SK-N-MC (cell line): ENCODE data around the gene HSD17B1.

Experiments used
- EZH2 ChIP-seq: fragments of 200-600 bp; sonication (generic); IDR thresholded peaks from one replicate; pipeline ENCODE4 v1.6.1; 2017; ENCODE audit warnings: antibody characterized with exemption
- POLR2AphosphoS5 ChIP-seq: IDR thresholded peaks from 2 replicates; pipeline ENCODE4 v1.6.1; 2012; ENCODE audit warnings: mild to moderate bottlenecking, low read depth, low read length, borderline replicate concordance

- TF ChIP-seq EZH2 (no peak), POLR2AphosphoS5 (no peak)
Observed at GRCh38 chr17:42537156-42537805, 15.4 kb upstream of the HSD17B1 start.
